T-helper 17 cell (primary cell): ENCODE measurements around the gene GAGE12C. TPM values are rescaled to one million over a fixed set of nuclear protein-coding genes. Genes with fewer than 3 reads are reported as not detected.
"Not testable (repeated sequence)": the region's sequence is repeated elsewhere in the genome, so short reads cannot be mapped to it uniquely, and the experiment has no call there.

Experiments used
- ATAC-seq: fragments of 150-1000 bp; cut with Tn5 transposase; 2 replicates; pipeline ENCODE4 v1.10.0; 2021; ENCODE audit warnings: mild to moderate bottlenecking, moderate library complexity
- DNase-seq, 3 donors: peaks; one replicate each; pipeline versions ENCODE4 v3.0.0 to v3.0.0-alpha.2; 2020 to 2021
- H3K9me3 ChIP-seq: one replicate; pipeline ENCODE4 v1.7.0; 2013; ENCODE audit warnings: low read length, mild to moderate bottlenecking; ENCODE audit not compliant: control insufficient read depth, poor library complexity, severe bottlenecking
- H3K27ac Mint-ChIP-seq: one replicate; pipeline ENCODE4 v1.8.0; 2022; ENCODE audit warnings: mild to moderate bottlenecking, moderate library complexity, mixed read lengths
- H3K27me3 Mint-ChIP-seq: one replicate; pipeline ENCODE4 v1.8.0; 2022; ENCODE audit warnings: mixed read lengths
- H3K36me3 Mint-ChIP-seq: one replicate; pipeline ENCODE4 v1.8.0; 2022; ENCODE audit warnings: low read depth, mixed read lengths
- H3K4me1 Mint-ChIP-seq: one replicate; pipeline ENCODE4 v1.8.0; 2022; ENCODE audit warnings: mild to moderate bottlenecking, mixed read lengths
- H3K4me3 Mint-ChIP-seq: one replicate; pipeline ENCODE4 v1.8.0; 2022; ENCODE audit warnings: mild to moderate bottlenecking, moderate library complexity, mixed read lengths
- total RNA-seq, 4 donors: library from RNA in 2 of 4; stranded (reverse) in 2 of 4; gene quantifications; one replicate each; pipeline ENCODE4 v1.2.3 and lab custom pipeline; 2022 to 2026

The GAGE12C gene, protein sequence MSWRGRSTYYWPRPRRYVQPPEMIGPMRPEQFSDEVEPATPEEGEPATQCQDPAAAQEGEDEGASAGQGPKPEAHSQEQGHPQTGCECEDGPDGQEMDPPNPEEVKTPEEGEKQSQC
- not detected for total RNA-seq
- 0 reads per million in 2 donors for total RNA-seq (lab: John Stamatoyannopoulos, UW)

GRCh38 chrX:49531877-49532276 is at the start of gene GAGE12C:
Gene GAGE12C, plus strand, starts transcription at chrX:49532177. Its CDS starts 1,155 bp downstream, at chrX:49533332.
- H3K27me3 Mint-ChIP-seq, H3K36me3 Mint-ChIP-seq, H3K4me1 Mint-ChIP-seq, H3K9me3 ChIP-seq, H3K4me3 Mint-ChIP-seq, H3K27ac Mint-ChIP-seq, DNase-seq, ATAC-seq: not testable (repeated sequence)

DNA sequence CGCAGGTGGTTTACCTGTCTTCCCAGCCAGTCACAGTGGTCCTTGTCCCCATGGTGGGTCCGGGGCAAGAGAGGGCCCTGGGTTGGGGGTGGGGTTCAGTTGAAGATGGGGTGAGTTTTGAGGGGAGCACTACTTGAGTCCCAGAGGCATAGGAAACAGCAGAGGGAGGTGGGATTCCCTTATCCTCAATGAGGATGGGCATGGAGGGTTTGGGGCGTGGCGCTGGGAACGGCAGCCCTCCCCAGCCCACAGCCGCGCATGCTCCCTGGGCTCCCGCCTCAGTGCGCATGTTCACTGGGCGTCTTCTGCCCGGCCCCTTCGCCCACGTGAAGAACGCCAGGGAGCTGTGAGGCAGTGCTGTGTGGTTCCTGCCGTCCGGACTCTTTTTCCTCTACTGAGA is 9.5 kb downstream of the GAGE12C start, which contains the start of gene GAGE12D:
TSS of gene GAGE12D (plus strand) at position 301 of the 400 bp plus-strand sequence. CDS start 1,155 bp downstream, outside the sequence.
- not testable (repeated sequence) for DNase-seq, H3K36me3 Mint-ChIP-seq, H3K27ac Mint-ChIP-seq, H3K4me1 Mint-ChIP-seq, H3K4me3 Mint-ChIP-seq, ATAC-seq, H3K27me3 Mint-ChIP-seq, H3K9me3 ChIP-seq

DNA sequence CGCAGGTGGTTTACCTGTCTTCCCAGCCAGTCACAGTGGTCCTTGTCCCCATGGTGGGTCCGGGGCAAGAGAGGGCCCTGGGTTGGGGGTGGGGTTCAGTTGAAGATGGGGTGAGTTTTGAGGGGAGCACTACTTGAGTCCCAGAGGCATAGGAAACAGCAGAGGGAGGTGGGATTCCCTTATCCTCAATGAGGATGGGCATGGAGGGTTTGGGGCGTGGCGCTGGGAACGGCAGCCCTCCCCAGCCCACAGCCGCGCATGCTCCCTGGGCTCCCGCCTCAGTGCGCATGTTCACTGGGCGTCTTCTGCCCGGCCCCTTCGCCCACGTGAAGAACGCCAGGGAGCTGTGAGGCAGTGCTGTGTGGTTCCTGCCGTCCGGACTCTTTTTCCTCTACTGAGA is 19.0 kb downstream of the GAGE12C start, which contains the start of gene GAGE12E:
TSS of gene GAGE12E (plus strand) at position 301 of the 400 bp plus-strand sequence. CDS start 1,155 bp downstream, outside the sequence.
- not testable (repeated sequence) for H3K4me1 Mint-ChIP-seq, H3K9me3 ChIP-seq, ATAC-seq, H3K27ac Mint-ChIP-seq, H3K4me3 Mint-ChIP-seq, H3K27me3 Mint-ChIP-seq, H3K36me3 Mint-ChIP-seq, DNase-seq

DNA sequence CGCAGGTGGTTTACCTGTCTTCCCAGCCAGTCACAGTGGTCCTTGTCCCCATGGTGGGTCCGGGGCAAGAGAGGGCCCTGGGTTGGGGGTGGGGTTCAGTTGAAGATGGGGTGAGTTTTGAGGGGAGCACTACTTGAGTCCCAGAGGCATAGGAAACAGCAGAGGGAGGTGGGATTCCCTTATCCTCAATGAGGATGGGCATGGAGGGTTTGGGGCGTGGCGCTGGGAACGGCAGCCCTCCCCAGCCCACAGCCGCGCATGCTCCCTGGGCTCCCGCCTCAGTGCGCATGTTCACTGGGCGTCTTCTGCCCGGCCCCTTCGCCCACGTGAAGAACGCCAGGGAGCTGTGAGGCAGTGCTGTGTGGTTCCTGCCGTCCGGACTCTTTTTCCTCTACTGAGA is 28.6 kb downstream of the GAGE12C start, which contains the start of gene GAGE12F:
TSS of gene GAGE12F (plus strand) at position 301 of the 400 bp plus-strand sequence. CDS start 1,155 bp downstream, outside the sequence.
- H3K36me3 Mint-ChIP-seq, H3K27me3 Mint-ChIP-seq, DNase-seq, H3K4me3 Mint-ChIP-seq, H3K9me3 ChIP-seq, H3K4me1 Mint-ChIP-seq, ATAC-seq, H3K27ac Mint-ChIP-seq: not testable (repeated sequence)

DNA sequence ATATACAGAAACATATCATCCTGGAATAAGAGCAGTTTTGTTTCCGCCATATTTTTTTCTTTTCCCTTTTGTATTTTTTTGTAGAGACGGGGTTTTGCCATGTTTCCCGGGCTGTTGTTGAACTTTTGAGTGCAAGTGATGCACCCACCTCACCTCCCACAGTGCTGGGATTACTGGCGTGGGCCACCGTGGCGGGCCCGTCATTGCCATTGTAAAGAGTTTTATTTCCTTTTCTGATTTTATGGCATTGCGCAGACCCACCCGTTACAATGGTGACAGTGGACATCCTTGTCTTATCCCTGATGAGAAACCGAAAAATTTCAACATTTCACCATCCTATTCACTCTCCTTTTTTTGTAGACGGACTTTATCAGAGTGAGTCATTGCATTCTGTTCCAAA is 36.8 kb downstream of the GAGE12C start:
- H3K27me3 Mint-ChIP-seq, H3K4me1 Mint-ChIP-seq, H3K4me3 Mint-ChIP-seq, ATAC-seq, H3K9me3 ChIP-seq, H3K27ac Mint-ChIP-seq, H3K36me3 Mint-ChIP-seq: not testable (repeated sequence)
- peak in 1 of 3 donors; percentile 10 for DNase-seq

GRCh38 chrX:49569152-49569551 is 37.2 kb downstream of the GAGE12C start:
- H3K36me3 Mint-ChIP-seq, H3K9me3 ChIP-seq, DNase-seq, H3K4me1 Mint-ChIP-seq, H3K4me3 Mint-ChIP-seq, H3K27me3 Mint-ChIP-seq, ATAC-seq, H3K27ac Mint-ChIP-seq: not testable (repeated sequence)

DNA sequence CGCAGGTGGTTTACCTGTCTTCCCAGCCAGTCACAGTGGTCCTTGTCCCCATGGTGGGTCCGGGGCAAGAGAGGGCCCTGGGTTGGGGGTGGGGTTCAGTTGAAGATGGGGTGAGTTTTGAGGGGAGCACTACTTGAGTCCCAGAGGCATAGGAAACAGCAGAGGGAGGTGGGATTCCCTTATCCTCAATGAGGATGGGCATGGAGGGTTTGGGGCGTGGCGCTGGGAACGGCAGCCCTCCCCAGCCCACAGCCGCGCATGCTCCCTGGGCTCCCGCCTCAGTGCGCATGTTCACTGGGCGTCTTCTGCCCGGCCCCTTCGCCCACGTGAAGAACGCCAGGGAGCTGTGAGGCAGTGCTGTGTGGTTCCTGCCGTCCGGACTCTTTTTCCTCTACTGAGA is 38.1 kb downstream of the GAGE12C start, which contains the start of gene GAGE12G:
TSS of gene GAGE12G (plus strand) at position 301 of the 400 bp plus-strand sequence. CDS start 1,155 bp downstream, outside the sequence.
- H3K4me1 Mint-ChIP-seq, H3K36me3 Mint-ChIP-seq, ATAC-seq, H3K27me3 Mint-ChIP-seq, H3K9me3 ChIP-seq, H3K27ac Mint-ChIP-seq, DNase-seq, H3K4me3 Mint-ChIP-seq: not testable (repeated sequence)

GRCh38 chrX:49579649-49580048 is 47.7 kb downstream of the GAGE12C start, which contains the start of gene GAGE12H:
Gene GAGE12H, plus strand, starts transcription at chrX:49579949. Its CDS starts 1,155 bp downstream, at chrX:49581104.
- not testable (repeated sequence) for H3K4me3 Mint-ChIP-seq, H3K27ac Mint-ChIP-seq, H3K36me3 Mint-ChIP-seq, DNase-seq, H3K27me3 Mint-ChIP-seq, H3K9me3 ChIP-seq, H3K4me1 Mint-ChIP-seq, ATAC-seq

Other genes with a start within 250 kb of the GAGE12C start
- gene GAGE10, start 228.5 kb upstream of the GAGE12C start, total RNA-seq: not detected
- gene GAGE12J, start 210.1 kb upstream of the GAGE12C start, total RNA-seq: not detected
- gene GAGE13, start 200.6 kb upstream of the GAGE12C start, total RNA-seq: not detected
- not detected for gene GAGE12D, start 9.6 kb downstream of the GAGE12C start, total RNA-seq
- not detected for gene GAGE12E, start 19.1 kb downstream of the GAGE12C start, total RNA-seq
- not detected for gene GAGE12F, start 28.7 kb downstream of the GAGE12C start, total RNA-seq
- not detected for gene GAGE12G, start 38.2 kb downstream of the GAGE12C start, total RNA-seq
- not detected for gene GAGE12H, start 47.8 kb downstream of the GAGE12C start, total RNA-seq
- gene GAGE2A, start 57.3 kb downstream of the GAGE12C start, total RNA-seq: not detected
- not detected for gene GAGE1, start 66.8 kb downstream of the GAGE12C start, total RNA-seq
- not detected for gene PAGE1, start 163.8 kb downstream of the GAGE12C start, total RNA-seq